IPS-20b (cell line): Measurements from ENCODE around the gene SMPD2.

Experiments
- H3K27ac ChIP-seq: one replicate; pipeline ENCODE4 v1.5.1; 2013; ENCODE audit warnings: low read length
- H3K27me3 ChIP-seq: 2 replicates; pipeline ENCODE4 v1.6.1; 2013; ENCODE audit warnings: mild to moderate bottlenecking, low read length, inconsistent platforms; ENCODE audit not compliant: insufficient read depth
- H3K36me3 ChIP-seq: 2 replicates; pipeline ENCODE4 v1.6.1; 2013; ENCODE audit warnings: low read depth, mild to moderate bottlenecking, inconsistent platforms, low read length, moderate library complexity; ENCODE audit not compliant: insufficient read depth
- H3K4me1 ChIP-seq: 2 replicates; pipeline ENCODE4 v1.6.1; 2013; ENCODE audit warnings: mild to moderate bottlenecking, control low read depth, inconsistent platforms, low read length, moderate library complexity; ENCODE audit not compliant: insufficient read depth
- H3K4me3 ChIP-seq: 2 replicates; pipeline ENCODE4 v1.5.1; 2013; ENCODE audit warnings: mild to moderate bottlenecking, low read length, inconsistent platforms
- H3K9ac ChIP-seq: 2 replicates; pipeline ENCODE4 v1.6.1; 2013; ENCODE audit warnings: low read depth, mild to moderate bottlenecking, inconsistent platforms, low read length, moderate library complexity
- H3K9me3 ChIP-seq: 2 replicates; pipeline ENCODE4 v1.6.1; 2013; ENCODE audit warnings: mild to moderate bottlenecking, low read depth, low read length, inconsistent platforms; ENCODE audit not compliant: insufficient read depth

Gene SMPD2

DNA sequence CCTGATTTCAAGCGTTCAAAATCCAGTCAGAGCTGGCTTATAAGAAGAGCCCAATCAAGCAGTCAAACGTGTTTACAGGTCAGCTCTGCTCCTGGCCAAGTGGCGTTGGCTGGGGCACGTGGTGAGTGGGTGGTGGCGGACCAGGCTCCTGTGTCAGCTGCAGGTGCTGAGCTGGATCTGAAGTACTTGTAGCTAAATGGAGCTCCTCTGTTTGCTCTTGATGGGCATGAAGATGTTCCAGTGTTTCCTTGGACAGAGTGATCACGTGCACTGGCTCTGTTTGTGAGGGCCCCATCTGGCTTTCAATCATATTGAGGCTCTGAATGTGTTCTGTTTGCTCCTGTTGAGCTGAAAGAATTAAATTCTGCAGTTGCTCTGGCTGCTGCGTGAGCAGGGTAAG, 25.2 kb downstream of the SMPD2 start:
- H3K36me3 ChIP-seq = peaks cover 99% of the 10 kb centered on the region
- H3K4me3 ChIP-seq = no peak overlapping the region
- H3K4me1 ChIP-seq = no peaks in the 10 kb centered on the region
- no peaks in the 10 kb centered on the region for H3K27me3 ChIP-seq
- H3K9me3 ChIP-seq = no peaks in the 10 kb centered on the region
- no peak overlapping the region for H3K9ac ChIP-seq
- no peak overlapping the region for H3K27ac ChIP-seq

DNA sequence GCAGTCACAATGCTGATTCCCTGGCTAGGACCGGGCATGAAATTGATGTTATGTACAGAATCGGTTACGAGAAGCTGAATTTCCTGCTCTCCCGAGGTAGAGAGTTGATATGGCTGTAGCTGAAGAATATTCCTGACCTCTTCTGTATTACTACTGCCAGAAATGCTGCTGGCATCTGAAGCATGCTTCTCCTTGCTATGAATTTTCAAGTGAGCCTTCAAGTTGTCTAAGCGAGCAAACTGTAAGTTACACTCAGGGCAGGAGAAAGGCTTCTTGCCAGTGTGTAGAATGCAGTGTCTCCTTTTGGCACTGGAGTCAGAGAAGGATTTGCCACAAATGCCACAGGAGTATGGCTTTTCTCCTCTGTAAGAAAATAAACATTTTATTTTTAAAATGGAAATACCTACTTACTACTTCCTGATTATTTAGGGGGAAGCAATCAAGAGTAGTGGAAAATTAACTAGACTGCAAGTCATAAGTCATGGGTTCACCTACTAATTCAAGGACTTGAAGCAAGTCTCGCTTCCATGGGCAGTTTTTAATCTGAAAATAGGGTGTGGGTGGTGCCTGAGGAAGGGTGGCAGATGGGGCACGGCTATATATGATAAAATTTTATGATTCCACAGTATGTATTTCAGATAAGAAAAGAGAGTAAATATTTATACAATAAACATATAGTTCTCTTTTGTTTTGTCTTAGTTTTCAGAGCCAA, 25.8 kb downstream of the SMPD2 start:
- Histone ChIP-seq H3K9ac (no peak overlapping the region), H3K9me3 (no peaks in the 10 kb centered on the region), H3K27ac (no peak overlapping the region), H3K4me3 (no peak overlapping the region), H3K27me3 (no peaks in the 10 kb centered on the region), H3K4me1 (no peaks in the 10 kb centered on the region), H3K36me3 (peaks cover 99% of the 10 kb centered on the region)

DNA sequence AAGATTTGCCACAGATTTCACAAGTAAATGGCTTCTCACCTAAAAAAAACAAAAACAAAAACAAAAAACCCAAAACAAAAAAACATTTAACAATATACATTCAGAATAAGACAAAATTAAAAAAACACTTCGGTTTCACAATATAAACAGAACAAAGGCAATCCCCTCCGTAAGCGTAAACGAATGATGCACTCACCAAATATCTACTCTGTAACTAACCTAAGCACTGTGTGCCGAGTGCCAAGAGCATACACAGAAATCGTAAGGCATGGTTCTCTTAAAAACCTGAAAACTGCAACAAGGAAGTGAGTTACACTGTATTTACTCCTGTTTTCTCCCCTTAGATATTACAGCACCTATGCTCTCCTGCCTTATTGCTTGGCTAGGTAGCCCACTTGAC, 27.2 kb downstream of the SMPD2 start:
- no peak overlapping the region for H3K4me3 ChIP-seq

DNA sequence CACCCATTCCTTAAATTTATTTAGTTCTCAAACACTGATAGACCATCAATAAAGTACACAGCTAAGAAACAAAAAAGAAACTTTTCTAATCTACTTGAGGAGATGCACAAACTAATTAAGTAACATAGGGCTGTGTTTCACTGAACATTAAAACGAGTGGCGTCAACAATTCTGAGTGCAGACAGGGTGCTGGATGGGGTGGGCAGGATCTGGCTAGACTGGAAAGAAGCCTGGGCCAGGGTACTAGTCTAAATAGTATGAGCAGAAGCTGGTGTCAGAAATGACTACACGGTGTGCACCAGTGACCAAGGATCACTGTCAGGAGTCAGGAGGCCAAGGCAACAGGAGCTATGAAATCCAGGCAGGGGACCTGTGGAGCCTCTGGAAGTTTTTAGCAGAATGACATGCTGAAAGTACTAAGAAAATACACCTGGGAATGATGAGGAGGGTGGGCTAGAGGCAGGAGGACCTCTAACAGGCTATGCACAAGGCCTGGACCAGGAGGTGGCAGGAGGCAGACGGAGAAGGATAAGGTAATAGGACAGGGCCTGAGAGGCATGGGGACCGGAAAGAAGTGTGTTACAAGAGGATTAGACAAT, 29.2 kb downstream of the SMPD2 start:
- no peaks in the 10 kb centered on the region for H3K9me3 ChIP-seq
- H3K27me3 ChIP-seq = no peaks in the 10 kb centered on the region
- no peaks in the 10 kb centered on the region for H3K4me1 ChIP-seq
- H3K9ac ChIP-seq = no peak overlapping the region
- H3K36me3 ChIP-seq = peaks cover 98% of the 10 kb centered on the region
- no peak overlapping the region for H3K4me3 ChIP-seq
- H3K27ac ChIP-seq = no peak overlapping the region

More for the DNA sequence above, 27.2 kb downstream of the SMPD2 start:
- Histone ChIP-seq H3K36me3 (peaks cover 100% of the 10 kb centered on the region), H3K9ac (no peak overlapping the region), H3K4me1 (no peaks in the 10 kb centered on the region), H3K9me3 (no peaks in the 10 kb centered on the region), H3K27ac (no peak overlapping the region), H3K27me3 (no peaks in the 10 kb centered on the region)

DNA sequence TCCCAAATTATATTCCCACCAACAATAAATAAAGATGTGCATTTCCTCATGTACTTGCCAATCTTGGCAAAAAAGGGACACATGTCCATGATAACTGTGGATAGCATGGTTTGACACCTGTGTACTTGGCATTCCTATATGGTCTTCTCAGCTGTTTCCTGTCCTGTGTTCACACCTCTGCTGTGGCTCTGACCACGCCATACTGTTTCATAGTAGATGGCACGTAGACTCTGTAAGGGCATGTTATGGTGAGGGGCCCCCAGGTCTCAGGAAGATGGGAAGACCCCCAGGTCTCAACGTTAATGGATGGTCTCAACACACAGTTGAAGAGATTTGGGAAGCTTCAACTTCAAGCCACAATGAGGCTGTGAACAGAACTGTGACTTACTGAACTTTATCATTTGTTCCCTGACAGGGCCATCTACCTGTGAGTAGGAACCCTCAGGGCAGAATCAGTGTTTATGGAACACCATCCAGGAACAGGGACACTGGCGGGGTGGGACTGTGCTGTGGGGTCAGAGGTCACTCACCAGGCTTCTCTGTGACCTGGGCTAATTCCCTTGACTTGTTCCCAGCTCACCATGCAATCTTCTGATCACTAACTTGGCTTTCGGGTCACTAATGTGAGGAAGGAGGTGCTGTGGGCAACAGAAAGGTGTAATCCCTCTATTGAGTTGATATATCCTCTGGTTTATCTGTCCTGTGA, 30.7 kb downstream of the SMPD2 start:
- Histone ChIP-seq H3K36me3 (peaks cover 98% of the 10 kb centered on the region), H3K4me3 (no peak overlapping the region), H3K9me3 (no peaks in the 10 kb centered on the region), H3K9ac (no peak overlapping the region), H3K4me1 (no peaks in the 10 kb centered on the region), H3K27ac (no peak overlapping the region), H3K27me3 (no peaks in the 10 kb centered on the region)

DNA sequence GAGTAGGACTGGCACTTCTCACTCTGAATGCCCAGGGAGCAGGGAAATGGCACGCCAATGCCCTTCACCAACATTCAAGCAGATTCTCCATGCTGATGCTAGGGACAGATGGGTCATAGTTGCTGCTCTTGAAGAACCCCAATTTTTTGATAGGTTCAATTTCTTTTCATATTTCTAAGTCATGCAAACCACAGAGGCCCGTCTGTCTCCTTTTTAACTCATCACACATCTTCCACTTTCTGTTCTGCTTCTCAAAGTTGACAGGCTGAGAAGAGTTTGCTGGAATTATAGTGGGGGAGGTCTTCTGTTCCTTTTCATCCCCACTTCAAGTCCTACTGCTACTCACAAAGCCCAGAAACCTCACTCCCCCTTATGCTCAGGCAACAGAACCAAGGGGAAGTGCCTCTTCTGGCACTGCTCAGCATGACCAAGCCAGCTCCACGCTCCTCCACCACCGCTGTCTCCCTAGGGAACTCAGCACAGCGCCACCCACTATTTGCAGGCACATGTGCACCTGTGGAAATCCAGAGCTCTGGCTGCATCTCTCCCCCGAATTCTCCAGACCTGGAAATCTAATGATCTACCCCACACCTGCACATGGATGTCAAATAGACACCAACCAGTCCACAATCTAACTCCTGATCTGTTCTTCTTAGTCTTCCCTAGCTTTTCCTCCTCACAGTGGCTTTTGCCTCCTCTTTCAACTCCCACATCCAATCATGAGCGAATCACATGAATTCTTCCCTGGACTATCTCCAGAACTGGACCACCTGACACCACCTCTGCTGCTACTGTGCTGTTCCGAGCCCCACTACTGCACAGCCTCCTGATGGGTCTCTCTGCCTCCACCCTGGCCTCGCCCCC, 31.8 kb downstream of the SMPD2 start:
- Histone ChIP-seq H3K4me3 (no peak overlapping the region), H3K9me3 (no peaks in the 10 kb centered on the region), H3K27ac (no peak overlapping the region), H3K36me3 (peaks cover 95% of the 10 kb centered on the region), H3K4me1 (no peaks in the 10 kb centered on the region), H3K9ac (no peak overlapping the region), H3K27me3 (no peaks in the 10 kb centered on the region)

DNA sequence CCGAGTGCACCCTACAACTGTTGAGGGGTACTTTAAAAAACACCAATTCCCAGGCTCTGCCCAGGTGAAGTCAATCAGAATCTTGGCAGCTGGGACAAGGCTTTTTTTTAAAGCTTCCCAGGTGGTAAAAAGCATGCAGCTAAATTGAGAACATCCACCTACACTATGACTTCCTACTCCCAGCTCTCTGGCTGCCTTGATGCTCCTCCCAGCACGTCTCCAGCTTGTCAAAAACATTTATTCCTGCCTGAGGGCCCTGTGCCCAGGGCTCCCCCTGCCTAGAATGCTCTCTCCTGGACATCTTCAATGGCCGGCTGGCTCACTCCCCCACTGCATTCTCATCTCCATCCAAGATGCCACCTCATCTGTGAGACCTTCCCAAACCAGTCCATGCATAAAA, 32.6 kb downstream of the SMPD2 start:
- Histone ChIP-seq H3K4me1 (no peaks in the 10 kb centered on the region; the same call in 1 of the 2 replicates), H3K36me3 (peaks cover 95% of the 10 kb centered on the region), H3K9ac (no peak overlapping the region), H3K4me3 (no peak overlapping the region), H3K27me3 (no peaks in the 10 kb centered on the region), H3K27ac (no peak overlapping the region), H3K9me3 (no peaks in the 10 kb centered on the region)

DNA sequence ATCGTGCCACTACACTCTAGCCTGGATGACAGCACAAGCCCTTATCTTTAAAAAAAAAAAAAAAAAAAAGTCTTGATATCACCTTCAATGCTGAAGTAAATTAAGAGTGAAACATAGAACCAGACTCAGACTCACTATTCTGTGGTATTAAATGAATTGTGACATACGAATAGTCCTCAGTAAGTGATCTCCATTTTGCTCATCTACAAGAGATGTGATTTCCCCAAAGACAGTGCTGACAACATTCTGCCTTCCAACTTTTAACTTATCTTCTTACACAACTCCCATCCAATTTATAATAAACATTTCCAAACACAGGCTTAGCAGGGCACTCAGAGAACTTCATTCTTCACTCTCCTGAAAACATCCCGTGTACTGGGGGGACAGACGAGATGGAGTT, 34.5 kb downstream of the SMPD2 start:
- H3K4me1 ChIP-seq = no peaks in the 10 kb centered on the region; the same call in 1 of the 2 replicates
- no peak overlapping the region for H3K9ac ChIP-seq
- H3K27ac ChIP-seq = no peak overlapping the region
- H3K9me3 ChIP-seq = no peaks in the 10 kb centered on the region
- no peaks in the 10 kb centered on the region for H3K27me3 ChIP-seq
- peaks cover 93% of the 10 kb centered on the region for H3K36me3 ChIP-seq
- H3K4me3 ChIP-seq = no peak overlapping the region

DNA sequence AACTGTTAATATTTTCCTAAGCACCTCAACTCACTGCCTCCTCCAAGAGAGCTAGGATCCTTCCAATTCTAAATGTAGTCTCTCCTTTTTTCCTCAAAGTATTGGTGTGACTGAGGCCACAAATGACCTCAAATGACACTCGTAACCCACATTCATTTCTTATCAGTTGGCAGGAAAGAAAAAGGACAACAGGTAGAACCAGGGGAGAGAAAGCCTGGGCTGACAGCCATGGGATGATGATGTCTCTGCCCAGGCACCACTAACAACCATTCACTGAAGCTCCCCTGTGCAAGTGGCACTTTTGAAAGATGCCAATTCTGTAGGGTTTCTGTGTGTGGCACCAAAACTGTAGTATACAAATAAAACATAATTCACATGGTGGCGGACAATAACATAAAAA, 35.1 kb downstream of the SMPD2 start:
- peaks cover 93% of the 10 kb centered on the region for H3K36me3 ChIP-seq
- peaks cover 3% of the 10 kb centered on the region; the same call in 1 of the 2 replicates for H3K4me1 ChIP-seq

DNA sequence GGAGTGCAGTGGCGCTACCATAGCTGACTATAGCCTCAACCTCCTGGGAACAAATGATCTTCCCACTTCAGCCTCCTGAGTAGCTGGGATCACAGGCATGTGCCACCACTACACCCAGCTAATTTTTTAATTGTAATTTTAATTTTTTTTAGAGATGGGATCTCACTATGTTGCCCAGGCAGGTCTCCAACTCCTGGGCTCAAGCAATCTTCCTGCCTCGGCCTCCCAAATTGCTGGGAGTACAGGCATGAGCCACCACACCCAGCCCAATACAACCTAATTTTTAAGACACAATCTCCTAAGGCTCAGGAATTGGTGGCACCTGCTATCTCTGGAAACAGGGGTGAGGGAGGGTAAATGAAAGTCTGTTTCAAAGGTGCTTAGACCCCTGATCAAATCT, 36.7 kb downstream of the SMPD2 start:
- no peaks in the 10 kb centered on the region for H3K9me3 ChIP-seq
- H3K27ac ChIP-seq = no peak overlapping the region
- peaks cover 11% of the 10 kb centered on the region; the same call in 1 of the 2 replicates for H3K4me1 ChIP-seq
- H3K36me3 ChIP-seq = peaks cover 89% of the 10 kb centered on the region
- H3K4me3 ChIP-seq = no peak overlapping the region
- H3K9ac ChIP-seq = no peak overlapping the region
- H3K27me3 ChIP-seq = no peaks in the 10 kb centered on the region

More for the DNA sequence above, 35.1 kb downstream of the SMPD2 start:
- H3K4me3 ChIP-seq = no peak overlapping the region
- H3K27me3 ChIP-seq = no peaks in the 10 kb centered on the region
- H3K9ac ChIP-seq = no peak overlapping the region
- H3K9me3 ChIP-seq = no peaks in the 10 kb centered on the region
- no peak overlapping the region for H3K27ac ChIP-seq

DNA sequence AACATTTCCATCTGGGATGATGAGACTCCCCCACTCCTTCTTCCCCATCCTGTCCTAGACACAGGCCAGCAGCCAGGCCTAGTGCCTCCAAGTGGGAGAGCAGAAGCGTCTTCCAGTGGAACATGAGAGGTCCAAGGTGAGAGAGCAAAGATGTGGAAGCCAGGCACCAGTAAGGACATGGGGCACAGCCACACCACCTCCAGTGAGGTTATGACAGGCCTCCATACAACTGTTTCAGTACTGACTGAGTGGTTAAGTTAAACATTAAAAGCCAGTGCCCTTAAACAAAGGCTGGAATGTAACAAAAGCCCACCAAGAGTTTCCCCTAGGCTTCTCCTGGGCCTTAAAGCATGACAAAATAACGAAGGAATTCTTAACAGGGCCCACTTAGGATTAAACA, 37.2 kb downstream of the SMPD2 start:
- Histone ChIP-seq H3K4me3 (peak overlapping the region; percentile 30), H3K27ac (no peak overlapping the region), H3K36me3 (peaks cover 83% of the 10 kb centered on the region), H3K27me3 (no peaks in the 10 kb centered on the region), H3K9me3 (no peaks in the 10 kb centered on the region), H3K9ac (peak overlapping the region; percentile 55), H3K4me1 (peaks cover 11% of the 10 kb centered on the region; the same call in 1 of the 2 replicates)
